Measurements from ENCODE around the gene E4F1.

- no peak for TF ChIP-seq POLR2AphosphoS5 (IDR thresholded peaks at IDR 0.05; ENCODE audit: insufficient read depth, low read depth, low read length)
- TF ChIP-seq, protein P1, sequence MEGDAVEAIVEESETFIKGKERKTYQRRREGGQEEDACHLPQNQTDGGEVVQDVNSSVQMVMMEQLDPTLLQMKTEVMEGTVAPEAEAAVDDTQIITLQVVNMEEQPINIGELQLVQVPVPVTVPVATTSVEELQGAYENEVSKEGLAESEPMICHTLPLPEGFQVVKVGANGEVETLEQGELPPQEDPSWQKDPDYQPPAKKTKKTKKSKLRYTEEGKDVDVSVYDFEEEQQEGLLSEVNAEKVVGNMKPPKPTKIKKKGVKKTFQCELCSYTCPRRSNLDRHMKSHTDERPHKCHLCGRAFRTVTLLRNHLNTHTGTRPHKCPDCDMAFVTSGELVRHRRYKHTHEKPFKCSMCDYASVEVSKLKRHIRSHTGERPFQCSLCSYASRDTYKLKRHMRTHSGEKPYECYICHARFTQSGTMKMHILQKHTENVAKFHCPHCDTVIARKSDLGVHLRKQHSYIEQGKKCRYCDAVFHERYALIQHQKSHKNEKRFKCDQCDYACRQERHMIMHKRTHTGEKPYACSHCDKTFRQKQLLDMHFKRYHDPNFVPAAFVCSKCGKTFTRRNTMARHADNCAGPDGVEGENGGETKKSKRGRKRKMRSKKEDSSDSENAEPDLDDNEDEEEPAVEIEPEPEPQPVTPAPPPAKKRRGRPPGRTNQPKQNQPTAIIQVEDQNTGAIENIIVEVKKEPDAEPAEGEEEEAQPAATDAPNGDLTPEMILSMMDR (IDR thresholded peaks at IDR 0.05; ENCODE audit: extremely low read depth in 1 of 2, insufficient read depth in 1 of 2, low read depth in 1 of 2, low read length in 2 of 2) = no peak
- no peak for TF ChIP-seq MYC (IDR thresholded peaks at IDR 0.05; ENCODE audit: low read depth, low read length)
- no peak for TF ChIP-seq POLR2A (IDR thresholded peaks at IDR 0.05; ENCODE audit: low read depth, low read length)
- no peak for TF ChIP-seq EZH2 (IDR thresholded peaks at IDR 0.05; ENCODE audit: borderline replicate concordance, low read depth, low read length, severe bottlenecking)
- no peak for TF ChIP-seq GATA2 (IDR thresholded peaks at IDR 0.05; ENCODE audit: insufficient read depth, insufficient read length, low read depth, low read length)
- no peak for TF ChIP-seq FOS (IDR thresholded peaks at IDR 0.05; ENCODE audit: borderline replicate concordance, insufficient read depth, low read length)
- TF ChIP-seq, protein P2, sequence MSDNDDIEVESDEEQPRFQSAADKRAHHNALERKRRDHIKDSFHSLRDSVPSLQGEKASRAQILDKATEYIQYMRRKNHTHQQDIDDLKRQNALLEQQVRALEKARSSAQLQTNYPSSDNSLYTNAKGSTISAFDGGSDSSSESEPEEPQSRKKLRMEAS (IDR thresholded peaks at IDR 0.05; ENCODE audit: insufficient read depth, insufficient read length) = no peak
Measured at GRCh38 chr16:2204416-2205103, 18.8 kb upstream of the E4F1 start.

All from endothelial cell of umbilical vein (primary cell).